ENCODE results near the gene CDK5.

DNA sequence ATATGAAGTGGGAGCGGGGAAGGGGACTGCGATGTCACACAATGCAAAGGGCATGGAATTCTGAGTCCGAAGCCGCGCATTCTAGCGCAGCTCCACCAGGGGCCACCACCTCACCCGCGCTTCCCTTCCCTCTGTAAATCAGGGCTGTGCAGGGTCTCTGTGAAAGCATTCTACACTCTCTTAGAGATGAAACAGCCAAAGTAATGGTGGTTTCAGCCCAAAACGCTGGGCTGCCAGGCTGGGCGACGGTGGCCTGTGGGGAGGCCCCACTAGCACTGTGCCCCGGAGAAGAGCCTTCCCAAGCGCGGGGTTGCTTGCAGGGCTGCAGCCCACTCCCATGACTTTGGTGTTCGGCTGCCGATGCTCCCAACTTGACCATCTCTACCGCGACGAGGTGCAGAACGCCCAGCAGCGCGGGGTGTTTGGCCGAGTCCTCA lies 44.8 kb downstream of the CDK5 start:
- TF ChIP-seq, protein P1, sequence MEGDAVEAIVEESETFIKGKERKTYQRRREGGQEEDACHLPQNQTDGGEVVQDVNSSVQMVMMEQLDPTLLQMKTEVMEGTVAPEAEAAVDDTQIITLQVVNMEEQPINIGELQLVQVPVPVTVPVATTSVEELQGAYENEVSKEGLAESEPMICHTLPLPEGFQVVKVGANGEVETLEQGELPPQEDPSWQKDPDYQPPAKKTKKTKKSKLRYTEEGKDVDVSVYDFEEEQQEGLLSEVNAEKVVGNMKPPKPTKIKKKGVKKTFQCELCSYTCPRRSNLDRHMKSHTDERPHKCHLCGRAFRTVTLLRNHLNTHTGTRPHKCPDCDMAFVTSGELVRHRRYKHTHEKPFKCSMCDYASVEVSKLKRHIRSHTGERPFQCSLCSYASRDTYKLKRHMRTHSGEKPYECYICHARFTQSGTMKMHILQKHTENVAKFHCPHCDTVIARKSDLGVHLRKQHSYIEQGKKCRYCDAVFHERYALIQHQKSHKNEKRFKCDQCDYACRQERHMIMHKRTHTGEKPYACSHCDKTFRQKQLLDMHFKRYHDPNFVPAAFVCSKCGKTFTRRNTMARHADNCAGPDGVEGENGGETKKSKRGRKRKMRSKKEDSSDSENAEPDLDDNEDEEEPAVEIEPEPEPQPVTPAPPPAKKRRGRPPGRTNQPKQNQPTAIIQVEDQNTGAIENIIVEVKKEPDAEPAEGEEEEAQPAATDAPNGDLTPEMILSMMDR (IDR thresholded peaks at IDR 0.05; ENCODE audit: low read length): peak; percentile 43; the same call in 1 of the 2 replicates
- no peak for TF ChIP-seq EZH2 (IDR thresholded peaks at IDR 0.05; ENCODE audit: borderline replicate concordance, low read length)
